Measurements from ENCODE around the gene RASA3. TPM values are rescaled to one million over a fixed set of nuclear protein-coding genes. Genes with fewer than 3 reads are reported as not detected.

The RASA3 gene
- total RNA-seq, 1 experiment from 2014 or later = 22.3 TPM

GRCh38 chr13:114043421-114044053, 88.9 kb downstream of the RASA3 start:
- DNase-seq (ENCODE audit: low spot score) (no peak), ATAC-seq (peak; percentile 51)
- Mint-ChIP-seq H3K27ac (peak overlapping the region; percentile 88; the same call in 1 of the 2 replicates), H3K36me3 (no peaks in the 10 kb centered on the region), H3K4me3 (peak overlapping the region; percentile 66), H3K4me1 (peaks cover 23% of the 10 kb centered on the region), H3K9me3 (no peaks in the 10 kb centered on the region), H3K27me3 (ENCODE audit: low read depth) (no peaks in the 10 kb centered on the region)
- TF ChIP-seq ELF4 (CRISPR knock-in tag; IDR thresholded peaks at IDR 0.05; ENCODE audit: low read depth) (no peak), USF1 (CRISPR knock-in tag; IDR thresholded peaks at IDR 0.05) (no peak), IRF1 (CRISPR knock-in tag; IDR thresholded peaks at IDR 0.05) (no peak), CBFB (CRISPR knock-in tag; IDR thresholded peaks at IDR 0.05; ENCODE audit: low read depth) (no peak), TEAD1 (CRISPR knock-in tag; IDR thresholded peaks at IDR 0.05) (no peak), SP1 (CRISPR knock-in tag; conservative IDR thresholded peaks at IDR 0.05) (no peak), EMX1 (CRISPR knock-in tag; IDR thresholded peaks at IDR 0.05) (no peak), ZNF263 (CRISPR knock-in tag; IDR thresholded peaks at IDR 0.05; ENCODE audit: low read depth) (no peak), ATF1 (CRISPR knock-in tag; IDR thresholded peaks at IDR 0.05) (no peak), NFATC4 (CRISPR knock-in tag; IDR thresholded peaks at IDR 0.05) (no peak), AR (CRISPR knock-in tag; IDR thresholded peaks at IDR 0.05) (no peak), JAZF1 (CRISPR knock-in tag; IDR thresholded peaks at IDR 0.05) (no peak), PRRX2 (CRISPR knock-in tag; IDR thresholded peaks at IDR 0.05) (no peak), IRF2 (CRISPR knock-in tag; IDR thresholded peaks at IDR 0.05; ENCODE audit: borderline replicate concordance, low read depth) (no peak), FOXJ3 (CRISPR knock-in tag; IDR thresholded peaks at IDR 0.05; ENCODE audit: borderline replicate concordance) (no peak), ZBTB43 (CRISPR knock-in tag; IDR thresholded peaks at IDR 0.05) (no peak)
- TF ChIP-seq, protein P1, sequence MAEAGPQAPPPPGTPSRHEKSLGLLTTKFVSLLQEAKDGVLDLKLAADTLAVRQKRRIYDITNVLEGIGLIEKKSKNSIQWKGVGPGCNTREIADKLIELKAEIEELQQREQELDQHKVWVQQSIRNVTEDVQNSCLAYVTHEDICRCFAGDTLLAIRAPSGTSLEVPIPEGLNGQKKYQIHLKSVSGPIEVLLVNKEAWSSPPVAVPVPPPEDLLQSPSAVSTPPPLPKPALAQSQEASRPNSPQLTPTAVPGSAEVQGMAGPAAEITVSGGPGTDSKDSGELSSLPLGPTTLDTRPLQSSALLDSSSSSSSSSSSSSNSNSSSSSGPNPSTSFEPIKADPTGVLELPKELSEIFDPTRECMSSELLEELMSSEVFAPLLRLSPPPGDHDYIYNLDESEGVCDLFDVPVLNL (CRISPR knock-in tag; IDR thresholded peaks at IDR 0.05; ENCODE audit: borderline replicate concordance, low read depth) = no peak
- TF ChIP-seq, protein P2, sequence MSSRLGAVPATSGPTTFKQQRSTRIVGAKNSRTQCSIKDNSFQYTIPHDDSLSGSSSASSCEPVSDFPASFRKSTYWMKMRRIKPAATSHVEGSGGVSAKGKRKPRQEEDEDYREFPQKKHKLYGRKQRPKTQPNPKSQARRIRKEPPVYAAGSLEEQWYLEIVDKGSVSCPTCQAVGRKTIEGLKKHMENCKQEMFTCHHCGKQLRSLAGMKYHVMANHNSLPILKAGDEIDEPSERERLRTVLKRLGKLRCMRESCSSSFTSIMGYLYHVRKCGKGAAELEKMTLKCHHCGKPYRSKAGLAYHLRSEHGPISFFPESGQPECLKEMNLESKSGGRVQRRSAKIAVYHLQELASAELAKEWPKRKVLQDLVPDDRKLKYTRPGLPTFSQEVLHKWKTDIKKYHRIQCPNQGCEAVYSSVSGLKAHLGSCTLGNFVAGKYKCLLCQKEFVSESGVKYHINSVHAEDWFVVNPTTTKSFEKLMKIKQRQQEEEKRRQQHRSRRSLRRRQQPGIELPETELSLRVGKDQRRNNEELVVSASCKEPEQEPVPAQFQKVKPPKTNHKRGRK (CRISPR knock-in tag; IDR thresholded peaks at IDR 0.05; ENCODE audit: borderline replicate concordance) = no peak
- TF ChIP-seq, protein P3, sequence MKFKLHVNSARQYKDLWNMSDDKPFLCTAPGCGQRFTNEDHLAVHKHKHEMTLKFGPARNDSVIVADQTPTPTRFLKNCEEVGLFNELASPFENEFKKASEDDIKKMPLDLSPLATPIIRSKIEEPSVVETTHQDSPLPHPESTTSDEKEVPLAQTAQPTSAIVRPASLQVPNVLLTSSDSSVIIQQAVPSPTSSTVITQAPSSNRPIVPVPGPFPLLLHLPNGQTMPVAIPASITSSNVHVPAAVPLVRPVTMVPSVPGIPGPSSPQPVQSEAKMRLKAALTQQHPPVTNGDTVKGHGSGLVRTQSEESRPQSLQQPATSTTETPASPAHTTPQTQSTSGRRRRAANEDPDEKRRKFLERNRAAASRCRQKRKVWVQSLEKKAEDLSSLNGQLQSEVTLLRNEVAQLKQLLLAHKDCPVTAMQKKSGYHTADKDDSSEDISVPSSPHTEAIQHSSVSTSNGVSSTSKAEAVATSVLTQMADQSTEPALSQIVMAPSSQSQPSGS (CRISPR knock-in tag; IDR thresholded peaks at IDR 0.05; ENCODE audit: borderline replicate concordance, low read depth) = no peak
- TF ChIP-seq, protein P4, sequence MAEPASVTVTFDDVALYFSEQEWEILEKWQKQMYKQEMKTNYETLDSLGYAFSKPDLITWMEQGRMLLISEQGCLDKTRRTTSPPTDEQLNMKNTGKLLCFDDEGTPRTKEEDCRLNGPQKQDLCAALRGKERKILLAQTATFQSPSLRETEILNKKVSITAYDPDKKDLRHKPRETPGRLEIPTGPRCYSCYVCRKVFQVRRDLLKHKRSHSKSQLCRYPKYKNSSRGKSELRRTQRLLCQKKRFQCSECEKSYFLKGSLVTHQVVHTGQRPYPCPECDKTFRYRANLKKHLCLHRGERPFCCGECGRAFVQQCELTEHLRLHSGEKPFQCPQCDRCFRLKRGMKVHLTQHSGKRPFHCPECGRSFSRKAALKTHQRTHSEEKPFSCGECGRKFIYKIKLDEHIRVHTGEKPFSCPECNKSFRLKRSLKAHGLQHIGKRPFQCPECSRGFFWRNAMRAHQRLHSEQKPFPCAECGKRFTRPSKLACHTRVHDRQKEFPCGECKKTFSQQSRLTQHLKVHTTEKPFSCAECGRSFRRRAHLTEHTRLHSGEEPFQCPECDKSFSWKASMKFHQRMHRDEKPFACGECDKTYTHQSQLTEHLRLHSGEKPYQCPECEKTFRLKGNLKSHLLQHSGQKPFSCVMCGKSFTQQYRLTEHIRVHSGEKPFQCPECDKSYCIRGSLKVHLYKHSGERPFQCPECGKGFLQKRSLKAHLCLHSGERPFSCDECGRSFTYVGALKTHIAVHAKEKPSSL (CRISPR knock-in tag; conservative IDR thresholded peaks at IDR 0.05) = no peak
- ChIA-PET CTCF (interaction anchor here (0.7 to 1.0 kb wide), 3 partner anchors 27 to 69 kb away, joined by 3 to 4 read pairs (median 3); no protein-coding TSS in a partner anchor), POLR2A (no interaction called here)
